OCI-LY3 (cell line): Measurements from ENCODE around the gene TTC8.

Source experiments
- CTCF ChIP-seq: fragments of 200-600, 300-600 bp; sonication (generic); IDR thresholded peaks from 2 replicates; pipeline ENCODE4 v1.5.1; 2014; ENCODE audit warnings: antibody characterized with exemption, low read length, low read depth
- EZH2phosphoT487 ChIP-seq: fragments of 200-600 bp; shearing (Covaris generic); IDR thresholded peaks from 2 replicates; pipeline ENCODE4 v1.6.1; 2018; ENCODE audit warnings: antibody characterized with exemption, mixed run types, low read depth

GRCh38 chr14:88849716-88850115 lies 25.3 kb downstream of the TTC8 start:
- TF ChIP-seq EZH2phosphoT487, result no peak
- TF ChIP-seq CTCF, result no peak
